ENCODE results near the gene KCNH2.
A peak's percentile ranks its signal among the peaks of the same experiment; 100 is the strongest.
"Not testable (repeated sequence)": the region's sequence is repeated elsewhere in the genome, so short reads cannot be mapped to it uniquely, and the experiment has no call there.

The KCNH2 gene

DNA sequence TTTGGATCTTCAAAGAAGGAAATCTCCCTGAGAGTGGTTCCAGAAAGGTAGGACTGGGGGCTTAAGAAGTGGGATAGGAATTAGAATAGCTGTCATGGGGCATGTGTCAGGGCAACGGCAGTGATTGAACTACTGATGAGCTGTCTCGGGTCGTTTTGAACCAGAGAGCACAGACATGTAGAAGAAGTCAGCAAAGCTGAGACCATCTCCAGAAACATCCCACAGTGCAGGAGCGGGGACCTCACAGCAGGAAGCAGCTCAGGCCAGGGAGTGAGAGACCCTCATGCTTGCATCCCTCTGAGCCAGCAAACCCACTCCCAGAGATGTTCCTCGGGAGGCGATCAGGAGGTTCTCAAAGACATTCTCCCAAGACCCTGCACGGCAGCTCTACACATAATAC lies 65.7 kb downstream of the KCNH2 start:
- no peak for FAIRE-seq

DNA sequence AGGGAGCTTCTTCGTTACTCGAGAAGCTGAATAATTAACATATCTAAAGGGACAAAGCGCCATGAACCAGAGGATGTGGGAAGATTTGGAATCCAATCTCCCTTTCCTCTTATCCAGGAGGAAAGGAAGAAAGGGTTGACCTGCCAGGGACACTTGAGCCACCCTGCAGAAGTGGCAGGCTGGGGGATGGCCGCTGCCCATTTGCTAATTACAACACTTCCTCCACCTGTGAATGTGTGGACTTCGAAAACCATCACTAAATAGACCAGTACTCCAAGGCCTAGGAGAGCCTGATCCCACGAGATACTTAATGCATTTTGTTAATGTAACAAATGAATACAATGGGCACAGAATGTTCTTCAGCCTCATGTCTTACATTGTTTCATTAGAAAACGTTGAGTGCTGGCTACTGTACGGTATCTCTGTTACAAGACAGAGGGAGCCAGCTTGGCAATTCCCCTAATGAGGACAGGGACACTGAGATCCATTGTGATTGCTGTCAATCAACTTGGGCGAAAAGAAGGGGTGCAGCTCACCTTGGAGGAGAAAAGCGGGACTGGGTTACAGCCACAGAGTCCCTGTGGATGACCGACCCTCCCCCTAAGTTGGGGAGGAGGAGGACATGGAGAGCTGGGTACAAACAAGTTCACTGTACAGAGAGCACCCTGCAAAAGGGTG lies 66.4 kb downstream of the KCNH2 start:
- DNase-seq (ENCODE audit: insufficient read length, low spot score) (no peak), FAIRE-seq (no peak)

More for the DNA sequence above, 65.7 kb downstream of the KCNH2 start:
- DNase-seq (ENCODE audit: insufficient read length, low spot score) = no peak

DNA sequence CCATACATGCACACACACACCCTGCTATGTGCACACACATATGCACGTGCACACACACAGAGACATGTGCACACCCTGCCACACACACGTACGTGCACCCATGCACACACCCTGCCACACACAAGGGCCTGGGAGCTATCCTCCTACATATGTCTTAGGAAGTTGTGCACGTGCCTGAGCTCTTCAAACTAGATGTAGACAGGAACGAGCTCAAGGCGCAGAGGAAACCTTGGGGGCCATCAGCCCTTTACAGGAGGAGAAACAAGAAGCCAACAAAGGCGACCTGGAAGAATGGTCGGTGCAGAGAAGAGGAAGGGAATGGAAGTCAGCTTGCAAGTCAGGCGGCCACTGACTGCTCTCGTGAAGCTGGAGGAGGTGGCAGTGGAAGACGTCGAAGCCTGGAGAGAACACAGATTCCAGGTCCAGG lies 67.1 kb downstream of the KCNH2 start:
- no peak for DNase-seq (ENCODE audit: insufficient read length, low spot score)
- no peak for FAIRE-seq

DNA sequence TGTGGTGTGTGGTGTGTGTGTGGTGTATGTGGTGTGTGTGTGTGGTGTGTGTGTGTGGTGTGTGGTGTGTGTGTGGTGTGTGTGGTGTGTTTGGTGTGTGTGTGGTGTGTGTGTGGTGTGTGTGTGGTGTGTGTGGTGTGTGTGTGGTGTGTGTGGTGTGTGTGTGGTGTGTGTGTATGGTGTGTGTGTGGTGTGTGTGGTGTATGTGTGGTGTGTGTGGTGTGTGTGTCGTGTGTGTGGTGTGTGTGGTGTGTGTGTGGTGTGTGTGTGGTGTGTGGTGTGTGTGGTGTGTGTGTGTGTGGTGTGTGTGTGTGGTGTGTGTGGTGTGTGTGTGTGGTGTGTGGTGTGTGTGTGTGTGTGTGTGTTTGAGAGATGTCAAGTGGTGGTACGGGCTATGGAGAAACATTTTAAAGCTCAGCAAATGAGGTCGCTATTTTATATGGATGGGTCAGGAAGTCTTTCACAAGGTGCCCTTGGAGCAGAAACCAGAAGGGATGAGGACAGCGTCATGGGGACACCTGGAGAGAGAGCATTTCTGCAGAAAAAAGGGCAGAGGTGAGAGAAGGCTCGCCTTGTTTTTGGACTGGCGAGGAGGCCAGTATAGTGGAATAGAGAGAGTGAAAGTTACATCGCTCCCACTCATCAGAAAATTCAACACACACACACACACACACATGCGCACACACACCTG lies 67.7 kb downstream of the KCNH2 start:
- not testable (repeated sequence) for FAIRE-seq; DNase-seq (ENCODE audit: insufficient read length, low spot score)

DNA sequence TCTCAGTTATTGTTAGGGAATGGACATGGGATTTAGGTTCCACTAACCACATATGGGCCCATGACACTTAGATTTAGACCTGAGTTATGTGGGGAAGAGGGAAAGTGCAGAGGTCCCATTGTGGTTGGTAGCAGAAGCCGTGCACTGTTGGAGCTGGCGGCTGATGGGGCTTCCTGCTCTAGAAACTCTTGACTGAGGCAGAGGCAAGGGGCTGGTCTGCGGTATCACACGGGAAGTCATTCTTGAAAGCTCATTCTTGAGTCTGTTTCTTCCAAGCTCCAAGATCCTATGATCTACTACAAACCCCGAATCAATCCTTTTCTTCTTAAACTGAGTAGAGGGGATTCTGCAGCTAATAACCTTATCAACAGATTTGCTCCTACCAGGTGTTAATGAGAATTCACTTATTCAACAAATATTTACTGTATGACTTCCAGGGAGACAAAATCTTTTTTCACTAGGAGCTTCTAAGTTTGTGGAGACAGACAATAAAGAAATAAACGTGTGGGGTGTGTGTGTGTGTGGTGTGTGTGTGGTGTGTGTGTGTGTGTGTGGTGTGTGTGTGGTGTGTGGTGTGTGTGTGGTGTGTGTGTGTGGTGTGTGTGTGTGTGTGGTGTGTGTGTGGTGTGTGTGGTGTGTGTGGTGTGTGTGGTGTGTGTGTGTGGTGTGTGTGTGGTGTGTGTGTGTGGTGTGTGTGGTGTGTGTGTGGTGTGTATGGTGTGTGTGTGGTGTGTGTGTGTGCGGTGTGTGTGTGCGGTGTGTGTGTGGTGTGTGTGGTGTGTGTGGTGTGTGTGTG lies 68.7 kb downstream of the KCNH2 start:
- DNase-seq (ENCODE audit: insufficient read length, low spot score) = no peak
- FAIRE-seq = peak; percentile 100

DNA sequence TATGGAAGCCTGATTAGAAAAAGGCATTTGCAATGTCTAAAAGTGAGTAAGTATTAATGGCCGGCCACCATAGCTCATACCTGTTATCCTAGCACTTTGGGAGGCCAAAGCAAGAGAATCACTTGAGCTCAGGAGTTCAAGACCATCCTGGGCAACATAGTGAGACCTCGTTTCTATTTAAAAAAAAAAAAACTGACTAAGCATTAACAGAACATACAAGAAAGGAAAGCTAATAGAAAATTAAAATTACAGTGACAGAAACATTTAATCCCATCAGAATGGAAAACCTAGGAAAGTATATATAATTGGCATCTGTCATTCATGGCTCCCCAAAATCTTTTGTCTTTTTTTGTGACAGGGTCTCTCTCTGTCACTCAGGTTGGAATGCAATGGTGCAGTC lies 69.9 kb downstream of the KCNH2 start:
- DNase-seq (ENCODE audit: insufficient read length, low spot score) = no peak
- FAIRE-seq = no peak

DNA sequence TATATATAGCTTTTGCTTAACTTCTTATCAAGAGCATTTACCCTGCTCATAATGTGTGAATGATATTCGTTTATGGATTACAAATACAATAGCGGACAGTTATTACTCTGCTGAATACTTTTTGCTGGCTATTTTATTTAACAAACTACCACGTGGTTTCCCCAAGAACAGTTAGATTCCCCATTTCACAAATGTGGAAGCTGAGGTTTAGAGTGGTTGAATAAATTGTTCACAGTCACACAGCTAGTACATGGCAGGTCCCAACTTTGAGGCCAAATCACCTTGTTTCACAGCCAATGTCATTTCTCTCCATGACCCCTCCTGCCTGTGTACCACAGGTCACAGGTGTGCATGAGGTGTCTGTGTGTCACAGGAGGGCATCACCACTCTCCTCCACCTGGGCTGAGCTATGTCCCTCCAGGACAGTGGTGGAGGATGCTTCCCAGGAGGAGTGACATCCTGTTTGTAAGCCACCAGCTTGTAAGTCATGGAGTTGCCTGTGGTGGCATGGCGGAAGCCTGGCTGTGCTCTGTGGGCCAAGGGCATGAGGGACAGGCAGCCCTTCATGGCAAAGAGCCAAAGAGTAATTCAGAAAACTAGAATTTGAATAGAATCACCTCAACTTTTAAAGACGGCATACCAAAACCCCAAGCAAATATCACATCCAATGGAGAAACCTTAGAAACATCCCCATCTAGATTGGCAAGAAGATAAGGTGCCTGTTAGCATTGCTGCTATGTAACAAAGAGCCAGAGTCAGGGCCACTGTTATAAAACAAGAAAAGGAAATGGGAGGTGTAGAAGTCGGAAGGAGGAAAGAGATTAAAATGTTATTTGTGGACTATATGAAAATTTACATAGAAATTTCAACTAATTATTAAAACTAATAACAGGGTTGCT lies 73.9 kb downstream of the KCNH2 start:
- no peak for DNase-seq (ENCODE audit: insufficient read length, low spot score)
- no peak for FAIRE-seq

DNA sequence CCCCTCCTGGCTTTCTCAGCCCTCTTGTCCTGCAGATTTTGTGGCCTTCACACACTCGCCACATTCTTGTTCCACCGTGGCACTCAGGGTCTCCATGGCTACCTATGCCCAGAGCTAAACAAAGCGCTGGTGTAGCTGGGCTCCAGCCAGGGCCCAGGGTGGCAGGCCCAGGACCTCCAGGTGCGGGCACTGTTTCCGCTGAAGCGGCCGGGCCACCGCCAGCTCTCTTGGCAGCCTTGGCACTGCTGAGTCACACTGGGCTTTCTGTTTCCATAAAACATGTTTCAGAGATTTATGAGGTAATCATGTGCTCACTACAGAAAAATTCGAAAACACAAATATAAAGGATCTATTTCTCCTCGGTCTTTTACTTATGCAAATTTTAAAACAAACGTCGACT lies 74.5 kb downstream of the KCNH2 start:
- FAIRE-seq = no peak
- DNase-seq (ENCODE audit: insufficient read length, low spot score) = peak; percentile 44

DNA sequence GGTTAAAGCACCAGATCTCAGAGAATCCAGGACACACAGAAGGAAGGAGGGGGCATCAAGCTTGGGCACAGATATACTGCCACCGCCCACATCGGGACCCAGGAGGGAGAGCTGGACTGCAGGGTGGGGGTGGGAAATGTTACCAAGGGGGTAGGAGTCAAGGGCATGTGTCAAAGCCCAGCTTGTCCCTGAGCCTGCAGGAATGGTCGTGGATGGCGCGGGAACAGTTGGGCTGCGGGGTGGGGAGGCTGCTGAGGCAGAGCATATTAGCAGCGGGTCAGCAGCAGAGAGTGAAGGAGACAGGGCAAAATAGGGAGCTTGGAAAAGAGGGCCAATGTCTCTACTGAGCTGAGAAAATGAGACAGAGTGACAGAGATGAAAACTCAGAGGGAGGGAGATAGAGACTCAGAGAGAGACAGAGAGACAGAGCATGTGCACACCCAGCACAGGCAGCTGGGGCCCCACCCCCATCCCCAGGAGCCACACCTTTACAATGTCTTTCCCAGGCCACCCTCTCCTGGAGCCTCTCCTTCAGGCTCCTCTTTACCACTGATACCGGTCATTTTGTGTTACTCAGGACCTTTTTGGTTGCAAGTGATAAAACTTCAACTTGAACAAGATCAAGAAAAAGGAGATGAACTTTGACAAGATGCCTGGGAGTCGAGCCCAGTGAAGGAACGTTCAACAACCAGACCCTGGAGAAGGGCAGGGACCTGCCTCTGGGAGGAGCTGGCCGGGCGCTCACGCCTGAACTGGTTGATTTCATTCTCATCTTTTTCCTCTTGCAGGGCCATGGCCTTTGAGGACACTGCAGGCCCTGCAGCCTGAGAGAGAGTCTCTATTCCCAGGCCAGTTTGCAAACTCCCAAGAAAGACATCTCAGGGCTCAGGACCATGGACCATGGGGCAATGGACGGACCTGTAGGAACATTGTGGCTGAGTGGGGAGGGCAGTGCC lies 75.8 kb downstream of the KCNH2 start:
- DNase-seq (ENCODE audit: insufficient read length, low spot score) = no peak
- no peak for FAIRE-seq

DNA sequence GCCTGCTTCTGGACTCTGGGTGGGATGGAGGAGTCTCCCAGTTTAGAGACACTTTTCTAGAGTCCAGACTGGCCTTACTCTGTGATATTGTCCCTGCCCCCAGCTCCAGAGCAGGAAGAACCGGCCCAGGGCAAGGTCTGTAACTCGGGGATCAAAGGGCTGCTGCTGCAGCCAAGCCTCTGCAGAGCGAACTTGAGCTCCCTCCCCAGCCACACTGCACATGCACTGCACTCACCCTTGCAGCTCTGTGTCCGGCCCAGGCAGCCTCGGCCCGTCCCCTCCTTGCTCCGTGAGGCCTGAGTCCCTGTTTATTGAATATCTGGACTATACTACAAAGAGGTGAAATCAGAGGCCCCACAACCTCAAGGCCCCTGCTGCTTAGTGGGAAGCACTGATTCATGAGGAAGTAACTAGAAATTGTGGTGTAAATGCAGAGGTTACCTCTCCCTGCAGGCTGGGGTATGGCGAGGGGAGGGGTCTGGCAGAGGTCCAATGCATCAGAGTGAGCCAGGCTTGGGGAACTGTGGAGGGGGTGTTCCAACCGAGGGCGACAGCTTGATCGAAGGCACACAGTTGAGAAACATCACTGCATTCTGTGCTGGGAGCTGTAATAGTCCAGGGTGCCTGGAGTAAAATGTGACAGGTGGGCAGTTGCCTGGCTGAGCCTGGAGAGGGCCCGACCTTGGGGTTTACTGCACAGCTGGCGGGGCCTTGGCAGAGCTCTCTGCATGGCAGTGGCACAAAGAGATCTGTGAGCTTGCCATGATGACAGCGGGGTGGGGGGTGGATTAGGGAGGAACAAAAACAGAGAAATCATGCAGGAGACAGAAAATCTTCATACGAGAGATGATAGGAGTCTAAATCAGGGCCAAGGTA lies 76.7 kb downstream of the KCNH2 start:
- DNase-seq (ENCODE audit: insufficient read length, low spot score) (no peak), FAIRE-seq (no peak)

DNA sequence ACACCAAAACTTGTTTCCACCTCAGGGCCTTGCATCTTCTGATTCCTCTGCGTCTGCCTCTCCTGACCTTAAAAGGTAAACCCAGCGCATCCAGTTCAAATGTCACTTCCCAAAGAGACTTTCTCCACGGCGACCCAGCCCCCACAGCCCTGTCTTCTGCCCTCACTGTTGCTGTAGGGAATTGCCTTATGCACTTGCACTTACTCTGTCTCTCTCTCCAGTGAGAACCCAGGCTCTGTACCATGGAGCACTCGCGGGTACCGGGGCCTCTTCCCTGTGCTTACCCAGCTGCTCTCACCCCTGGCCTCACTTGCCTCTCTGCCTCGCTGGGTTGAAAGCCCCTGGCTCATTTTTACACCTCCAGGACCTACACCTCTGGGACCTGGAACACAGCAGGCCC lies 77.4 kb downstream of the KCNH2 start:
- FAIRE-seq = no peak
- no peak for DNase-seq (ENCODE audit: insufficient read length, low spot score)

DNA sequence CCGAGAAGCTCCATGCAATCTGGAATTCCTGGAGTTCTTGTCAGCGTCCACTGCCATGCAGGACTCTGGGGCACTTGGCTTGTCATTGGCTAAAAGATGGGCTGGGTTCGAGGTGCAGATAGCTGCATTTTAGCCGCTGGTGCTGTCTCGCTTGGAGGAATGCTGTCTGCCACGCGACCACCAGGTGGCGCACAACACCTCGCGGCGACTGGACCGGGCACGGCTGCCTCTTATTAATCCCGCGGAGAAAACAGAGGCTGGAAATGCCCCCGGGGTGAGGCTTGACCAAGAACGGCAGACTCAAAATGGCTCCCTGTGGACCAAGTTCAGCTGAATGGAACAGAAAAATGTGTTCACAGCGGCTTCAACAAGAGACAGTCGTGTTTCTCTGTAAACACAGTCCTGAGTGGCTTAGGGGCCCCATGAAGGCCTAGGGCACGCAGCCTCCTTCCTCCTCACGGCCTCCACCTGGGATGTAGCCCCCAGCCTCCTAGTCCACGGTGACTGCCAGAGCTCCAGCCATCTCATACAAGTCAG lies 79.6 kb downstream of the KCNH2 start:
- peak; percentile 69 for DNase-seq (ENCODE audit: insufficient read length, low spot score)
- FAIRE-seq = peak; percentile 4

DNA sequence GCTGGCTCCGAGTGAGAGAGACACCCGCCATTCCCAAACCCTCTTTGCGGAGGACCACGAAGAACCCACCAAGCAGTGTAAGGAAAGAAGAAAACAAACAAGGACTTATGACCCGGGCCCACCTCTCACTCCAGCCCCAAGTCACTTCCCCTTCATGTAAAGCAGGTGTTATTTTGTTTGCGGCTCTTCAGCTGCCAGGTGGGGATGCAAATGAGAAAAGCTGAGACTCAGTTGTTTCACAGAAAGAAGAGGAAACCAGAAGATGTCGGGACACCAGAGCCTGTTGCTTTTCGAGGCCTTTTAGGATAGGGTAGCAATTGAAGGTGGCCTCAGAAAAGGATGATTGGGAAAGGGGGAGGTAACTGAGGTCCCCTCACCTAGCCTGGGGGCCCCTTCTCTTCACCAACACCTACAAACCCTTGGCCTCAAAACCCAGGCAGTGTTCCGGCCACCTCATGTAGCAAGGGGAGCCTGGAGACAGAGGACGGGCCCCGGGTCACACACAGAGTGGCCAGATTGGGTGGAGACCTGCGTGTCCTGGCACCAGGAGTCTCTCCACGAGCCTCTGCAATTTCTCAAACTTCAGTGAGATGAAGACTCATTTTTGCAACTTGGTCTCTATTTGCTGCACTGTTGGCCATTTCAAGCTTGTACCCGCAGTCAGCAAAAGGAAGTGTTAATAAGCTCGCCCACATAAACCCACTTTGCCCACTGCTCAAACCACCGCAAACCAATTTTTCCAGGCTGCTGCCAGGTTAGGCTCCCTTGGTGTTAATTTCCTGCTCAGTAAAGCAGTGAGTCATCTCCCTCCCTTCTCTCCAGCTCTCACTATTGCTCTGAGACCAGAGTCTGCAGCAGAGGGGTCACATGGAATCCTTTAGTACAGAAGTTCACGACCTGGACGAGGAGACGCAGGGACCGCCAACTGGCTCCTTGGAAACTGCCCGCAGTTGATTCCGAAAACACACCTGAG lies 80.3 kb downstream of the KCNH2 start:
- FAIRE-seq (no peak), DNase-seq (ENCODE audit: insufficient read length, low spot score) (no peak)

DNA sequence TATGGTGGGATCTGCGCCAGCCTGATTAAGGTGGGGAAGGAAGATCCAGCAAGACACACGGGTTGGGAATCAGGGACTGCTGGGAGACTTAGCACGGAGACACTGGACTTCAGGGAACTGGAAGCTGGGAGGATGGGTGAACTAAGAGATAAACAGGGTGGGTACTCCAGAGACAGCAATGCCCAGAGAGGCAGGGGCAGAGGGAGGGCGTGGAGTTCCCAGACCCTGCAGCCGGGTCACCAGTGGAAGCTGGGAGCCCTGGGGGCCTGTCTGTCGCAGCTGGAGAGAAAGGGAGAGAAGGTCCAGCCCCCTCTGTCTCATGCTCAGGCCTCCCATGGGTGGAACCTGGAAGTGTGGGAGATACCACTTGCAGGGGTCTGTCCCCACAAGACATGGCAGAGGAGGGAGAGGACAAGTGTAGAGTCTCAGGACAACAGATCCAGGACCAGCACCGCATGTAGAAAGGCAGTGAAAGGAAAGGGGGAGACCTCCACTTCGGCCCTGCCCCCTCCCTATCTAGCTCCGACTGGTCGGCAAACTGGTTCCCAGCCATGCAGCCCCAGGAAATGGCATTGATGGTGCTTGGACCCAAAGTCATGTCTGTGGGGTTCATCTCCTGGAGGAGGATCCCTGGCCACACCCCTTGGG lies 81.4 kb downstream of the KCNH2 start:
- FAIRE-seq (no peak), DNase-seq (ENCODE audit: insufficient read length, low spot score) (no peak)

DNA sequence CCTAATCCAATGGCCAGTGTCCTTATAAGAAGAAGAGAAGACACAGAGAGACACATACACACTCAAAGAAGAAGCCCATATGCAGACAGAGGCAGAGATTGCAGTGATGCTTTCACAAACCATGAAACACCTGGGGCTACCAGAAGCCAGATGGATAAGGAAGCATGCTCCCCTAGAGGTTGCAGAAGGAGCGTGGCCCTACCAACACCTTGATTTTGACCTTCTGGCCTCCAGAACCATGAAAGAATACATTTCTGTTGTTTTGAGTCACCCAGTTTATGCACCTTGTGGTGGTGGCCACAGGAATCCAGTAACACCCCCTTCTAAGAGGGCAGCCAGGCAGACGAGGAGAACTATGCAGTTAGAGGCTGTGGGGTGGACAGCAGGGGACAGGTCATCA lies 82.3 kb downstream of the KCNH2 start:
- no peak for DNase-seq (ENCODE audit: insufficient read length, low spot score)
- no peak for FAIRE-seq

All from HTR-8/SVneo (cell line).